Breast epithelium (tissue), 3 donors: Measurements from ENCODE around the gene PPP1R3D.

Experiments
- POLR2AphosphoS5 ChIP-seq, 3 donors: sonication (generic); formaldehyde crosslinking; IDR thresholded peaks; one replicate each; pipeline ENCODE4 v1.6.1; 2017; ENCODE audit warnings: antibody characterized with exemption in 3 of 3
- TF ChIP-seq, protein P1 (sequence below), 3 donors: fragments of 450-650 bp; IDR thresholded peaks; one replicate each; pipeline ENCODE4 v1.5.1; 2016 to 2017; ENCODE audit warnings: antibody characterized with exemption in 3 of 3, mild to moderate bottlenecking in 3 of 3, moderate library complexity in 3 of 3

- TF ChIP-seq POLR2AphosphoS5 (IDR thresholded peaks at IDR 0.05): no peak
- TF ChIP-seq, protein P1, sequence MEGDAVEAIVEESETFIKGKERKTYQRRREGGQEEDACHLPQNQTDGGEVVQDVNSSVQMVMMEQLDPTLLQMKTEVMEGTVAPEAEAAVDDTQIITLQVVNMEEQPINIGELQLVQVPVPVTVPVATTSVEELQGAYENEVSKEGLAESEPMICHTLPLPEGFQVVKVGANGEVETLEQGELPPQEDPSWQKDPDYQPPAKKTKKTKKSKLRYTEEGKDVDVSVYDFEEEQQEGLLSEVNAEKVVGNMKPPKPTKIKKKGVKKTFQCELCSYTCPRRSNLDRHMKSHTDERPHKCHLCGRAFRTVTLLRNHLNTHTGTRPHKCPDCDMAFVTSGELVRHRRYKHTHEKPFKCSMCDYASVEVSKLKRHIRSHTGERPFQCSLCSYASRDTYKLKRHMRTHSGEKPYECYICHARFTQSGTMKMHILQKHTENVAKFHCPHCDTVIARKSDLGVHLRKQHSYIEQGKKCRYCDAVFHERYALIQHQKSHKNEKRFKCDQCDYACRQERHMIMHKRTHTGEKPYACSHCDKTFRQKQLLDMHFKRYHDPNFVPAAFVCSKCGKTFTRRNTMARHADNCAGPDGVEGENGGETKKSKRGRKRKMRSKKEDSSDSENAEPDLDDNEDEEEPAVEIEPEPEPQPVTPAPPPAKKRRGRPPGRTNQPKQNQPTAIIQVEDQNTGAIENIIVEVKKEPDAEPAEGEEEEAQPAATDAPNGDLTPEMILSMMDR (IDR thresholded peaks at IDR 0.05): no peak
These were observed 29.1 kb downstream of the PPP1R3D start for GRCh38 chr20:59911041-59911440.
